Liver (tissue), 9 donors: Measurements from ENCODE around the gene RSBN1L. TPM values are rescaled to one million over a fixed set of nuclear protein-coding genes. Genes with fewer than 3 reads are reported as not detected.

Source experiments
- DNase-seq: peaks from one replicate; pipeline ENCODE4 v3.0.0-alpha.2; 2017; ENCODE audit warnings: low spot score
- H3K27ac ChIP-seq, 2 donors: one replicate each; pipeline ENCODE4 v1.7.0; 2013; ENCODE audit warnings: inconsistent platforms in 2 of 2, low read length in 2 of 2, control low read depth in 1 of 2, low read depth in 1 of 2, mild to moderate bottlenecking in 1 of 2
- H3K27me3 ChIP-seq, 4 donors: one replicate each; pipeline versions ENCODE4 v1.6.1 to v1.7.0; 2013; ENCODE audit warnings: low read length in 3 of 4, inconsistent platforms in 1 of 4, mild to moderate bottlenecking in 1 of 4, moderate library complexity in 1 of 4; ENCODE audit not compliant: control insufficient read depth in 4 of 4, insufficient read depth in 4 of 4
- H3K36me3 ChIP-seq, 4 donors: one replicate each; pipeline versions ENCODE4 v1.6.1 to v1.7.0; 2013; ENCODE audit warnings: low read length in 3 of 4, mild to moderate bottlenecking in 3 of 4, low read depth in 1 of 4, moderate library complexity in 1 of 4; ENCODE audit not compliant: control insufficient read depth in 4 of 4, insufficient read depth in 3 of 4
- H3K4me1 ChIP-seq, 4 donors: one replicate each; pipeline versions ENCODE4 v1.6.1 to v1.7.0; 2013; ENCODE audit warnings: low read length in 3 of 4, mild to moderate bottlenecking in 3 of 4, moderate library complexity in 1 of 4; ENCODE audit not compliant: control insufficient read depth in 4 of 4, insufficient read depth in 4 of 4
- H3K4me3 ChIP-seq, 3 donors: one replicate each; pipeline versions ENCODE4 v1.6.1 to v1.7.0; 2013; ENCODE audit warnings: low read length in 3 of 3, control low read depth in 1 of 3, low read depth in 1 of 3, mild to moderate bottlenecking in 1 of 3
- H3K9ac ChIP-seq, 2 donors: one replicate each; pipeline ENCODE4 v1.7.0; 2013; ENCODE audit warnings: low read length in 2 of 2, mild to moderate bottlenecking in 2 of 2, moderate library complexity in 2 of 2, control low read depth in 1 of 2, low read depth in 1 of 2
- H3K9me3 ChIP-seq, 4 donors: one replicate each; pipeline versions ENCODE4 v1.6.1 to v1.7.0; 2013; ENCODE audit warnings: low read length in 3 of 4; ENCODE audit not compliant: control insufficient read depth in 4 of 4
- EGR1 ChIP-seq, 2 donors: IDR thresholded peaks; 2 replicates each; pipeline ENCODE4 v1.6.1; 2016 to 2018; ENCODE audit warnings: antibody characterized with exemption in 2 of 2, low read depth in 2 of 2
- FOXA1 ChIP-seq: IDR thresholded peaks from 2 replicates; pipeline ENCODE4 v1.6.1; 2016; ENCODE audit warnings: antibody characterized with exemption
- FOXA2 ChIP-seq: IDR thresholded peaks from 2 replicates; pipeline ENCODE4 v1.6.1; 2016; ENCODE audit warnings: antibody characterized with exemption
- GABPA ChIP-seq, 2 donors: IDR thresholded peaks in 1 of 2; conservative IDR thresholded peaks in 1 of 2; 2 replicates each; pipeline ENCODE4 v1.6.1; 2016; ENCODE audit warnings: antibody characterized with exemption in 2 of 2, mild to moderate bottlenecking in 1 of 2, moderate library complexity in 1 of 2
- HNF4A ChIP-seq, 2 donors: conservative IDR thresholded peaks; 2 replicates each; pipeline ENCODE4 v1.6.1; 2016; ENCODE audit warnings: antibody characterized with exemption in 2 of 2, mild to moderate bottlenecking in 2 of 2
- HNF4G ChIP-seq: IDR thresholded peaks from 2 replicates; pipeline ENCODE4 v1.6.1; 2016; ENCODE audit warnings: antibody characterized with exemption
- JUND ChIP-seq, 2 donors: IDR thresholded peaks; 2 replicates each; pipeline ENCODE4 v1.6.1; 2016; ENCODE audit warnings: antibody characterized with exemption in 2 of 2
- NR2F2 ChIP-seq: IDR thresholded peaks from 2 replicates; pipeline ENCODE4 v1.6.1; 2016; ENCODE audit warnings: antibody characterized with exemption
- RAD21 ChIP-seq, 2 donors: IDR thresholded peaks; 2 replicates each; pipeline ENCODE4 v1.6.1; 2016; ENCODE audit warnings: antibody characterized with exemption in 2 of 2, mild to moderate bottlenecking in 2 of 2
- RXRA ChIP-seq, 2 donors: IDR thresholded peaks; 2 replicates each; pipeline ENCODE4 v1.6.1; 2017 to 2018; ENCODE audit warnings: antibody characterized with exemption in 2 of 2, mild to moderate bottlenecking in 1 of 2
- SP1 ChIP-seq: IDR thresholded peaks from 2 replicates; pipeline ENCODE4 v1.6.1; 2018; ENCODE audit warnings: antibody characterized with exemption, mild to moderate bottlenecking
- TAF1 ChIP-seq: conservative IDR thresholded peaks from 2 replicates; pipeline ENCODE4 v1.6.1; 2016; ENCODE audit warnings: antibody characterized with exemption, mild to moderate bottlenecking
- YY1 ChIP-seq: IDR thresholded peaks from 2 replicates; pipeline ENCODE4 v1.6.1; 2016; ENCODE audit warnings: antibody characterized with exemption, mild to moderate bottlenecking
- WGBS: extraction: QIAGEN DNeasy Blood & Tissue Kit; methylation state at CpG from one replicate; pipeline ENCODE4 v1.1.7; 2013; 5-methylcytosine and 5-hydroxymethylcytosine counted together
- polyA plus RNA-seq, 2 donors: library from polyadenylated mRNA; stranded (reverse) in 1 of 2; unstranded in 1 of 2; fragments of 200-250 nt in 1 of 2; fragments of >200 nt in 1 of 2; fragmentation: Nextera tagmentation in 1 of 2; extraction: Ambion mirVana in 1 of 2; gene quantifications; one replicate each; pipeline versions ENCODE4 v1.2.1 to v1.2.3, GENCODE V29; 2013 to 2015
- total RNA-seq, 2 donors: library from RNA; depleted of rRNA; stranded (reverse); fragments of >200 nt; gene quantifications; one replicate each; pipeline ENCODE4 v1.2.3, GENCODE V29; 2014
- TF ChIP-seq, protein P1 (sequence below): fragments of 150-350 bp; IDR thresholded peaks from 2 replicates; pipeline ENCODE4 v1.5.1; 2017; ENCODE audit warnings: improper control_type of control experiment, low read depth, low read length; ENCODE audit not compliant: missing input control
- TF ChIP-seq, protein P2 (sequence below): IDR thresholded peaks from 2 replicates; pipeline ENCODE4 v1.6.1; 2016; ENCODE audit warnings: antibody characterized with exemption
- TF ChIP-seq, protein P3 (sequence below): IDR thresholded peaks from 2 replicates; pipeline ENCODE4 v1.6.1; 2016; ENCODE audit warnings: antibody characterized with exemption
- TF ChIP-seq, protein P4 (sequence below): IDR thresholded peaks from 2 replicates; pipeline ENCODE4 v1.6.1; 2016; ENCODE audit warnings: antibody characterized with exemption
- TF ChIP-seq, protein P5 (sequence below): IDR thresholded peaks from 2 replicates; pipeline ENCODE4 v1.6.1; 2016; ENCODE audit warnings: antibody characterized with exemption, mild to moderate bottlenecking
- donor health status: healthy.
- donor health status: healthy.
- donor health status: healthy.
- donor health status: healthy.
- donor health status: healthy.

Gene RSBN1L
- total and polyA plus RNA-seq, 4 donors = 3.3 to 23.4 (median 7.9) TPM

DNA sequence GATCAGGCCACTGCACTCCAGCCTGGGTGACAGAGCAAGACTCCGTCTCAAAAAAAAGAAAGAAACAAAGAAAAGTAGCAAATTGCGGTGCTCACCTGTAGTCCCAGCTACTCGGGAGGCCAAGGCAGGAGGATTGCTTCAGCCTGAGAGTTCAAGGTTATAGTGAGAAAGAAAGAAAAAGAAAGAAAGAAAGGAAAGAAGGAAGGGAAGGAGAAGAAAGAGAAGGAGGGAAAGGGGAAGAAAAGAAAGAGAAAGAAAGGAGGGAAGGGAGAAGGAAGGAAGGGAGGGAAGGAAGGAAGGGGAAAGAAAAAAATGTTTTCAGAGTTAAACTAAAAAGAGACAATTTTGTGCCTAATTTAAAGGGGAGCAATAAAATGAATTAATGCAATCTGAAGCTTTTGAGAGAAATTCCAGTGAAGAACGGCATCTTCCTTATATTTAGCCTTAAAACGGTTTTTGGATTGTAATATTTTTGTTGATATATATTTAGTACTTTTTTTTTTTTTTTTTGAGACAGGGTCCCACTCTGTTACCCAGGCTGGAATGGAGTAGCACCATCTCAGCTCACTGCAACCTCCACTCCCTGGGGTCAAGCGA, 47.4 kb upstream of the RSBN1L start:
- Histone ChIP-seq H3K27ac (no peak overlapping the region), H3K4me1 (peaks cover 0 to 12% (median 8%) of the 10 kb centered on the region in 4 donors), H3K9ac (no peak overlapping the region), H3K27me3 (no peaks in the 10 kb centered on the region), H3K4me3 (no peak overlapping the region), H3K9me3 (no peaks in the 10 kb centered on the region), H3K36me3 (no peaks in the 10 kb centered on the region)
- TF ChIP-seq RAD21 (IDR thresholded peaks at IDR 0.05) = no peak
- TF ChIP-seq, protein P1, sequence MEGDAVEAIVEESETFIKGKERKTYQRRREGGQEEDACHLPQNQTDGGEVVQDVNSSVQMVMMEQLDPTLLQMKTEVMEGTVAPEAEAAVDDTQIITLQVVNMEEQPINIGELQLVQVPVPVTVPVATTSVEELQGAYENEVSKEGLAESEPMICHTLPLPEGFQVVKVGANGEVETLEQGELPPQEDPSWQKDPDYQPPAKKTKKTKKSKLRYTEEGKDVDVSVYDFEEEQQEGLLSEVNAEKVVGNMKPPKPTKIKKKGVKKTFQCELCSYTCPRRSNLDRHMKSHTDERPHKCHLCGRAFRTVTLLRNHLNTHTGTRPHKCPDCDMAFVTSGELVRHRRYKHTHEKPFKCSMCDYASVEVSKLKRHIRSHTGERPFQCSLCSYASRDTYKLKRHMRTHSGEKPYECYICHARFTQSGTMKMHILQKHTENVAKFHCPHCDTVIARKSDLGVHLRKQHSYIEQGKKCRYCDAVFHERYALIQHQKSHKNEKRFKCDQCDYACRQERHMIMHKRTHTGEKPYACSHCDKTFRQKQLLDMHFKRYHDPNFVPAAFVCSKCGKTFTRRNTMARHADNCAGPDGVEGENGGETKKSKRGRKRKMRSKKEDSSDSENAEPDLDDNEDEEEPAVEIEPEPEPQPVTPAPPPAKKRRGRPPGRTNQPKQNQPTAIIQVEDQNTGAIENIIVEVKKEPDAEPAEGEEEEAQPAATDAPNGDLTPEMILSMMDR = no peak
- no peak for TF ChIP-seq SP1
- no peak for TF ChIP-seq FOXA2
- TF ChIP-seq, protein P2, sequence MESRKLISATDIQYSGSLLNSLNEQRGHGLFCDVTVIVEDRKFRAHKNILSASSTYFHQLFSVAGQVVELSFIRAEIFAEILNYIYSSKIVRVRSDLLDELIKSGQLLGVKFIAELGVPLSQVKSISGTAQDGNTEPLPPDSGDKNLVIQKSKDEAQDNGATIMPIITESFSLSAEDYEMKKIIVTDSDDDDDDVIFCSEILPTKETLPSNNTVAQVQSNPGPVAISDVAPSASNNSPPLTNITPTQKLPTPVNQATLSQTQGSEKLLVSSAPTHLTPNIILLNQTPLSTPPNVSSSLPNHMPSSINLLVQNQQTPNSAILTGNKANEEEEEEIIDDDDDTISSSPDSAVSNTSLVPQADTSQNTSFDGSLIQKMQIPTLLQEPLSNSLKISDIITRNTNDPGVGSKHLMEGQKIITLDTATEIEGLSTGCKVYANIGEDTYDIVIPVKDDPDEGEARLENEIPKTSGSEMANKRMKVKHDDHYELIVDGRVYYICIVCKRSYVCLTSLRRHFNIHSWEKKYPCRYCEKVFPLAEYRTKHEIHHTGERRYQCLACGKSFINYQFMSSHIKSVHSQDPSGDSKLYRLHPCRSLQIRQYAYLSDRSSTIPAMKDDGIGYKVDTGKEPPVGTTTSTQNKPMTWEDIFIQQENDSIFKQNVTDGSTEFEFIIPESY = no peak
- TF ChIP-seq RXRA (IDR thresholded peaks at IDR 0.05) = no peak
- TF ChIP-seq, protein P3, sequence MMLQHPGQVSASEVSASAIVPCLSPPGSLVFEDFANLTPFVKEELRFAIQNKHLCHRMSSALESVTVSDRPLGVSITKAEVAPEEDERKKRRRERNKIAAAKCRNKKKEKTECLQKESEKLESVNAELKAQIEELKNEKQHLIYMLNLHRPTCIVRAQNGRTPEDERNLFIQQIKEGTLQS = no peak
- no peak for TF ChIP-seq NR2F2
- no peak for TF ChIP-seq HNF4G
- TF ChIP-seq, protein P4, sequence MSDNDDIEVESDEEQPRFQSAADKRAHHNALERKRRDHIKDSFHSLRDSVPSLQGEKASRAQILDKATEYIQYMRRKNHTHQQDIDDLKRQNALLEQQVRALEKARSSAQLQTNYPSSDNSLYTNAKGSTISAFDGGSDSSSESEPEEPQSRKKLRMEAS = no peak
- no peak for DNase-seq
- WGBS = 97% methylated on average over 6 of the region's 6 CpGs

DNA sequence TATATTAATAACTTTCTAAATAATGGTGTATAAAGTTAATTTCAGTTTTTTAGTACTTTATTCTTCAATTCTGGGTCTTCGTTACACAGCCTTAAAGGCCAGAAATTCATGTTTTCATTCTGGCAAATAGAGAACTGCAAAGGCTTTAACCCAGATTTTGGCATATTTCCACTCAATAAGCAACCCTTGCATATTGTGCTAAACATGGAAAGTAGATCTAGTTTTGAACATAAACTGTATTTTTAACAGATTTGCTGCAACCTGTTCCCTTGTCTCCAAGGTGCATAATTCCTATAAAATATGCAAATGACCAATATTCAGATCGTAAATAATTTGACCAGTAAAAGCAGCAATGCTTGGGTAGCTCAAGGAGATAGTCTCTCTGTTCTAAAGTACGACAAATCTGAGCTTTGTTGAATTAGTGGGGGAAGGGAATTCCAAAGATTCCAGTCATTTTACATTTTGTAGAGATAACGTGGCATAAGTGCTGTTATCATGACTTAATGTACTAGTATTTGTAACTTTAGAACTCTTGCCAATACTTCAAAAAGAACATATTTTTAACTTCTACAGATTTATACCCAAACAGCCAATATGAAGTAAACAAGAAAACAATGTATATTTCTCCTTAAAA, 46.4 kb upstream of the RSBN1L start:
- no peaks in the 10 kb centered on the region for H3K36me3 ChIP-seq
- WGBS = 72% methylated on average over 4 of the region's 4 CpGs
- no peak for DNase-seq
- no peak overlapping the region for H3K9ac ChIP-seq
- no peak for TF ChIP-seq FOXA2
- no peak for TF ChIP-seq JUND (IDR thresholded peaks at IDR 0.05)
- TF ChIP-seq EGR1 (IDR thresholded peaks at IDR 0.05; ENCODE audit: low read depth in 2 of 2) = no peak
- TF ChIP-seq GABPA (IDR thresholded peaks at IDR 0.05 in 1 of 2, conservative IDR thresholded peaks at IDR 0.05 in 1 of 2) = no peak
- TF ChIP-seq HNF4G = no peak
- TF ChIP-seq RAD21 (IDR thresholded peaks at IDR 0.05) = no peak
- TF ChIP-seq, protein P4 = no peak
- TF ChIP-seq YY1 = no peak
- TF ChIP-seq, protein P5, sequence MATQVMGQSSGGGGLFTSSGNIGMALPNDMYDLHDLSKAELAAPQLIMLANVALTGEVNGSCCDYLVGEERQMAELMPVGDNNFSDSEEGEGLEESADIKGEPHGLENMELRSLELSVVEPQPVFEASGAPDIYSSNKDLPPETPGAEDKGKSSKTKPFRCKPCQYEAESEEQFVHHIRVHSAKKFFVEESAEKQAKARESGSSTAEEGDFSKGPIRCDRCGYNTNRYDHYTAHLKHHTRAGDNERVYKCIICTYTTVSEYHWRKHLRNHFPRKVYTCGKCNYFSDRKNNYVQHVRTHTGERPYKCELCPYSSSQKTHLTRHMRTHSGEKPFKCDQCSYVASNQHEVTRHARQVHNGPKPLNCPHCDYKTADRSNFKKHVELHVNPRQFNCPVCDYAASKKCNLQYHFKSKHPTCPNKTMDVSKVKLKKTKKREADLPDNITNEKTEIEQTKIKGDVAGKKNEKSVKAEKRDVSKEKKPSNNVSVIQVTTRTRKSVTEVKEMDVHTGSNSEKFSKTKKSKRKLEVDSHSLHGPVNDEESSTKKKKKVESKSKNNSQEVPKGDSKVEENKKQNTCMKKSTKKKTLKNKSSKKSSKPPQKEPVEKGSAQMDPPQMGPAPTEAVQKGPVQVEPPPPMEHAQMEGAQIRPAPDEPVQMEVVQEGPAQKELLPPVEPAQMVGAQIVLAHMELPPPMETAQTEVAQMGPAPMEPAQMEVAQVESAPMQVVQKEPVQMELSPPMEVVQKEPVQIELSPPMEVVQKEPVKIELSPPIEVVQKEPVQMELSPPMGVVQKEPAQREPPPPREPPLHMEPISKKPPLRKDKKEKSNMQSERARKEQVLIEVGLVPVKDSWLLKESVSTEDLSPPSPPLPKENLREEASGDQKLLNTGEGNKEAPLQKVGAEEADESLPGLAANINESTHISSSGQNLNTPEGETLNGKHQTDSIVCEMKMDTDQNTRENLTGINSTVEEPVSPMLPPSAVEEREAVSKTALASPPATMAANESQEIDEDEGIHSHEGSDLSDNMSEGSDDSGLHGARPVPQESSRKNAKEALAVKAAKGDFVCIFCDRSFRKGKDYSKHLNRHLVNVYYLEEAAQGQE = no peak
- TF ChIP-seq FOXA1 = no peak
- TF ChIP-seq, protein P3 = no peak
- TF ChIP-seq, protein P1 = no peak
- no peak for TF ChIP-seq NR2F2
- no peak for TF ChIP-seq HNF4A (conservative IDR thresholded peaks at IDR 0.05)
- TF ChIP-seq TAF1 = no peak
- H3K4me3 ChIP-seq = no peak overlapping the region
- peaks cover 0 to 16% (median 9%) of the 10 kb centered on the region in 4 donors for H3K4me1 ChIP-seq
- H3K27ac ChIP-seq = no peak overlapping the region
- H3K9me3 ChIP-seq = no peaks in the 10 kb centered on the region
- no peaks in the 10 kb centered on the region for H3K27me3 ChIP-seq
